Measurements from ENCODE around the gene NHLRC3. TPM values are rescaled to one million over a fixed set of nuclear protein-coding genes. Genes with fewer than 3 reads are reported as not detected.

NHLRC3 gene
- total RNA-seq, 4 donors from 2014 or later: 32.1 to 62.6 (median 43.6) TPM

- no peak for TF ChIP-seq CTCF (IDR thresholded peaks at IDR 0.05; ENCODE audit: low read depth)
Measured at GRCh38 chr13:39016787-39017186, 21.5 kb upstream of the NHLRC3 start.

GRCh38 chr13:39020853-39021462 lies 17.3 kb upstream of the NHLRC3 start:
- TF ChIP-seq CTCF (IDR thresholded peaks at IDR 0.05; ENCODE audit: low read depth): no peak

- TF ChIP-seq CTCF (IDR thresholded peaks at IDR 0.05; ENCODE audit: low read depth): no peak
Measured at GRCh38 chr13:39023316-39023715, 14.9 kb upstream of the NHLRC3 start.

GRCh38 chr13:39023761-39024160 lies 14.5 kb upstream of the NHLRC3 start:
- TF ChIP-seq CTCF (IDR thresholded peaks at IDR 0.05; ENCODE audit: low read depth): no peak

GRCh38 chr13:39025433-39025839 lies 12.8 kb upstream of the NHLRC3 start:
- no peak for TF ChIP-seq CTCF (IDR thresholded peaks at IDR 0.05; ENCODE audit: low read depth)

GRCh38 chr13:39032150-39032549 lies 6.1 kb upstream of the NHLRC3 start:
- no peak for TF ChIP-seq CTCF (IDR thresholded peaks at IDR 0.05; ENCODE audit: low read depth)

- no peak for TF ChIP-seq CTCF (IDR thresholded peaks at IDR 0.05; ENCODE audit: low read depth)
Measured at GRCh38 chr13:39034085-39034484, 4.2 kb upstream of the NHLRC3 start.

Data from subcutaneous adipose tissue (tissue), 4 donors.